GM21515 (cell line): ENCODE results near the gene CCDC90B.

Source experiments
- ATAC-seq: cut with Tn5 transposase; IDR thresholded peaks from one replicate; pipeline ENCODE4 v1.9.1; 2021; ENCODE audit not compliant: unreplicated experiment

Gene CCDC90B

GRCh38 chr11:83241291-83241946 is 44.7 kb downstream of the CCDC90B start:
- ATAC-seq = no peak

GRCh38 chr11:83238111-83238510 is 48.1 kb downstream of the CCDC90B start:
- no peak for ATAC-seq

- no peak for ATAC-seq
Measured at GRCh38 chr11:83235825-83236224, 50.3 kb downstream of the CCDC90B start.

DNA sequence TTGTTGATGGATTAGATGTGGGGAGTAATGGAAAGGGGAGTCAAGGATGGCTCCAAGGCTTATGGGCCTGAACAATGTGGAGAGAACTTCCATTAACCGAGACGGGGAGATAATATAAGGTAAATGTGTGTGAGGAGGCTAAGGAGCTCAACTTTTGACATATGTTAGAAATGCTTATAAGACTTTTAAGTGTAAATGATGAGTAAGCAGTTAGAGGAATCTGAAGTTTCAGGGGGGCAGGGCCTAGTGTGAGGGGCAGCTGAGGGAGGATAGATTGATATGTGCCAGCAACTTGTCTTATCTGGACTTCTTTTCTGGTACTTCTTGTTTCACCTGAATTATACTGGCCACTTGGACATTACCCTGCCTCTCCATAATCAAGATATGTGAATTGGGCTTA is 62.7 kb downstream of the CCDC90B start:
- ATAC-seq = no peak

GRCh38 chr11:83222499-83222898 is 63.7 kb downstream of the CCDC90B start:
- no peak for ATAC-seq

DNA sequence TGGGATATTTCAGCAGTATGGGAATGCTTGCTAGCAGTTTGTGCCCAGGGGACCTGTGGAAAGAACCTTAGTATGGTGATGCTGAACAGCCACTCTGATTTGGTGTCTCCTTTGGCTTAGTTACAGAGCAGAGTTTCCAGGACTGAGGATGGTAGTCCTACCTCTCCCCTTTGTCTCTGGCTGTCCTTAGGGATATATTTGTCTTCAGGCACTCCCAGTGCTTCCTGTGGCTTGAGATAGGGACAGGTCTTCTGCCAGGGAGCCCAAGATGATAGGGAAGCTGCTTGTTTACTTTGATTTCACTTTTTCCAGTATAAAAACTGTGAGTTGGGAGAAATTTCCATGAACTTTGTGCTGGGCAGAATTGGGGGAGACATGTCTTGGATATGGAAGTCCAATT is 64.5 kb downstream of the CCDC90B start:
- ATAC-seq = no peak

GRCh38 chr11:83220260-83220659 is 65.9 kb downstream of the CCDC90B start:
- ATAC-seq = no peak

- ATAC-seq = no peak
Measured at GRCh38 chr11:83219095-83219494, 67.1 kb downstream of the CCDC90B start.
